Activated CD8-positive, alpha-beta memory T cell treated with anti-CD3 and anti-CD28 coated beads, Interleukin-2, amount 50 U/mL, for 24 hours (primary cell): ENCODE measurements around the gene AMER3.
A peak's percentile ranks its signal among the peaks of the same experiment; 100 is the strongest.
"Not testable (repeated sequence)": the region's sequence is repeated elsewhere in the genome, so short reads cannot be mapped to it uniquely, and the experiment has no call there.

Experiments used
- DNase-seq: peaks from one replicate; pipeline ENCODE4 v3.0.0-alpha.2; 2020; ENCODE audit errors: extremely low read depth

The AMER3 gene, protein sequence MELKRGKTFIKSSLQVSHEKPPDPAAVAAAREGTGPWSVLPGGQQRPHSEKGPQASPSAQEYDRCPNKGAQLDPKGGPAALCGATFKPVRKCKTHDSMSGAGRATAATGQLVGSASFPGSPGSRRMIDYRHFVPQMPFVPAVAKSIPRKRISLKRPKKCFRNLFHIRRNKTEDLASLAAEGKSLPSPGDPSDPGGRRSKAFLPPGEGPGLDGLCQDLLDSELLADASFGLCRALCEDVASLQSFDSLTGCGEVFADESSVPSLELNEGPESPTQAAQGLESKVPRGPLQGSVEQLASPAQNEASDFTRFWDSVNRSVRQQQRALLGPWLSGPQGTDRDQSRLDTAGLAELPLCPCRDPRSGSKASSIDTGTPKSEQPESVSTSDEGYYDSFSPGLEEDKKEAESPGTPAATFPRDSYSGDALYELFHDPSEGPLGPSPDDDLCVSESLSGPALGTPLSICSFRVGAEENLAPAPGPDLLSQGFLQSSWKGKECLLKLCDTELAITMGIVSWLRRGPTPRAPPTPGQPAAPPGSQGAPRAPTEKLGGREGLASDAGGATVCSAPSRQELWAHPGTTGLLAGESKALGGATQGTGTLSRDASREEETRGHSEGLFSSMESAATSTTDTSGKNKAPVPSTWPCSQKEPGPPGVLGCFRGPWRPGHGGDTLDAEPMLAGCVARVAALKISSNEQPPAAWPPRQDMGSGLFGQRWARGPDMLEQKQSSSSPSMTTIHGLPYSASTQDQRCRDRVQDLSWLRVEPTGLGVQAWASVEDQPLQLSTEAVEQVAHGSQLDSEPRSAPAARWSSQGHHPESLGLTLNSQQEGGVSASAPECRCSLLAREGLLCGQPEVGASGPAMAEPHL

DNA sequence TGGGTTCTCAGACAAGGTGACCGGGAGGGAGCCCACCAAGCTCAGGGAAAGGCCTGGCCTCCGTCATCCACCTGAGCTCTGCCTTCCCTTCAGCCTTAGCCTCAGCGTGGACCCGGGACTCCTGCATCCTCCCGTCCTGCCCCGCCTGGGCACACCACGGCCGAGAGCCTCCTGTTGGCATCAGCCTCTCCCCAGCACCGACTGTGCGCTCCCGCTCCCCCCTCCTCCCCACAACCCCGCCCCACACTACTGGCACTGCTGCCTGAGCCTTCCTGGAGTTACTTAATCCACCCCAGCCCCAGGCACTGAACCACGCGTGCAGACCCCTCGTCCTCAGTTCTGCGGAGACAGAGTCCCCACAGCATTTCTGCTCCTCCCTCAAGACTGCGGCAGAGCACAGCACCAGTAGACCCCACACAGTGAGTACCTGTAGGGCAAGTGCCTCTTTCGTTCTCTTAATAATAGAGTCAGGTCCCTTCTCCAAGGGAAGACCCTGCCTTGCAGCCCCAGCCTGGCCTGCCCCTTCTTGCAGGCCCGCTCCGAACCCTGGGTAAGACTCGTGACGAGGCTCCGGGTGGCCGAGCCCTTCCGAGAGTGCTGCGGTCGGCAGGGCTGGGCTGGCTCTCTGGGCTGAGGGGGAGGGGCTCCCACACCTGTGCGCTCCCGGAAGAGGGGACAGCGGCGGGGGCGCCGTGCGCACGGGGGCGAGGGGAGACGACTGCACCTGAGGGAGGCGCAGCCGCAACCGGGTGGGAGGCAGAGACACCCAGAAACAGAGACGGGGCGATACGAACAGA is at the start of gene AMER3:
AMER3 (plus strand) TSS at position 285 of the 797 bp plus-strand sequence. CDS start 6,533 bp downstream, outside the sequence.
- DNase-seq: no peak

GRCh38 chr2:130714795-130715194 is 40.5 kb upstream of the AMER3 start:
- DNase-seq: not testable (repeated sequence)

DNA sequence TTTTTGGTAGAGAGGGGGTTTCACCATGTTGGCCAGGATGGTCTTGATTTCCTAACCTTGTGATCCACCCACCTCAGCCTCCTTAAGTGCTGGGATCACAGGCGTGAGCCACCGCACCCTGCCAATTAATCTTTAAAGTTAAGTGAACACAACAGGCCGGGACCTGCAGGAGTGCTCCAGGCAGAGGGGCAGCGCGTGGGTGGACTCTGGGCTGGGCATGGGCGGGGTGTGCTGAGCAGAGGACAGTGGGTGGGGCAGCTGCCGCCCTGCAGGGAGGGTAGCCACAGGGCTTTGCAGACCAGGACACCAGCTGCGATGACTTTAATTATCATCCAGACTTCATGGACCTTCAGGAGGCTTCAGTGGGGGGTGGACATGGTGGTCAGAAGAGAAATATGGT is 35.3 kb upstream of the AMER3 start:
- no peak for DNase-seq

- no peak for DNase-seq
These were observed 34.8 kb upstream of the AMER3 start for GRCh38 chr2:130720528-130720927.

- no peak for DNase-seq
These were observed 30.9 kb upstream of the AMER3 start for GRCh38 chr2:130724455-130724854.

- no peak for DNase-seq
These were observed 28.6 kb upstream of the AMER3 start for GRCh38 chr2:130726614-130727180.

DNA sequence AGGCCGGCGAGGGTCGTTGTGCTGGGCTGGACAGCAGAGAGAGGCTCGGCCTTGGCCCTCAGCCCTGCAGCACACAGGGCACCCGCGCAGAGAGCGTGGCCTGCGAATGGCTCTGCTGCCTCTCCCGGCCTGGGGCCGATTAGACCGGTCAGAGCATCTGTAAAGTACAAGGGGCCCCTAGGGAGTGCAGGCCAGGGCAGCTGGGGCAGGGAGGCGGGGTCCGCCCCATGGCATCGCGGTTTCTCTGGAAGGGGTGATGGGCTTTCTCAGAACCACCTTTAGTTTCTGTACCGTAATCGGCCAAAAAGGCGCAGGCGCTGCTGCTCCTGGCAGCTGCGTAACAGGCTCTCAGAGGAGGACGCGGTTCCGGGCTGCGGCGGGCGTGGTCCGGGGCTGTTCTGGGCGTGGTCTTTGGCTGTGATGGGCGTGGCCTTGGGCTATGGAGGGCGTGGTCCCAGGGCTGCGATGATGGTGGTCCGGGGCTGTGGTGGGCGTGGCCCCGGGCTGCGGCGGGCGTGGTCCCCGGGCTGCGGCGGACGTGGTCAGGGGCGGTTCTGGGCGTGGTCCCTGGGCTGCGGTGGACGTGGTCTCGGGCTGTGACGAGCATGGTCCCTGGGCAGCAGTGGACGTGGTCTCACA is 27.9 kb upstream of the AMER3 start:
- peak; percentile 75 for DNase-seq

DNA sequence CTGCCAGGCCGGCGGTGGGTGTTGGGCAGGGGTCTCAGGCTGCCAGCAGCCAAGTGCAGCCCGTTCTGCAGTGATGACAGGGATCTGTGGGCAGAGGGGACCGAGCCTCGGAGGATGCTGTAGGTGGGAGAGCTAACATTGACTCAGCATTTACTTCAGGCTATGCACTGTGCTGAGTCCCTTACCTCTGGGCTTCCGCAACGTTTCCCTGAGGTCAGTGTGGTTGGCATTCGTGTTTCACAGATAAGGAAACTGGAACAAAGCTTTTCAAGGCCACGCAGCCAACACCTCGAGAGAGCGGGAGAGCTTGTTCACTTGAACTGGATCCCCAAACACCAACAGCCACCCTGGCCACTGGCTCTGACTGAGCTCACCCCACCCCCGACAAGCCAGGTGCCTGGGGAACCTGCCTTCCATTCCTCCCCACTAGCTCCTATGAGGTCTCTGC is 27.3 kb upstream of the AMER3 start:
- DNase-seq: no peak

DNA sequence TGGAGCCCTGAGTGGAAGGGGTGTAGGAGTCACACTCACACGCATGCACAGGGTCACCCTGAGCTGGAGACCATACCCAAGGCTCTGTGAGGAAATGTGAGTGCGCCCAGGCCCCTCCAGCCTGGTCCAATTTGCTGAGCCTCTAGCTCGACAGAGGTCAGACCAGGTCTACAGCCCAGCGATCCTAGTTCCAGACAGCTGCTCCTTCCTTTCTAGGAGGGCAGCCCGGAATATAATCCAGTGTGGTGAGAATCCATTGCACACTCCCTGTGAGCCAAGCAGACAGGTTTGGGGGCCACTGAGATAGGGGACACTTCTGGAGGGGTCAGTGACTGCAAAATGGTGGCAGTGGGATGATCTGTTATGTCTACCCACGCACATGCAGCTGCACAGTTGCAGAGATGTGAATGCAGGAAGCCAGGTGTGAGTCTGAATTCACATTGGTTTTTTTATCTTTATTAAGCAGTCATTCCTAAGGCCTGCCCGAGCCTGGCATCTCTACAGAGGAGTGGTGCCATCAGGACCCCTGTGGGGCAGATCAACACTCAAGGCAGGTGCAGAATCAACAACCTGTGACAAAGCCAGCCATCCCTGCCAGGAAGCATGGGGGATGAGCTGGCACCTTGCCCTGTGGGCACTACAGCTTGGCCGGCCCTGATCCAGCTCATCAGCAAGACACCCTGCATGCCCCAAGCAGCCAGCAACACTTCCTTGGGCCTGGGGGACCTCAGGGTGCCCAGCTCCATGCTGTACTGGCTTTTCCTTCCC is 26.6 kb upstream of the AMER3 start, which contains the start of gene GPR148:
GPR148 (plus strand) TSS at position 522 of the 768 bp plus-strand sequence; CDS start at position 604, 82 bp downstream.
- no peak for DNase-seq

DNA sequence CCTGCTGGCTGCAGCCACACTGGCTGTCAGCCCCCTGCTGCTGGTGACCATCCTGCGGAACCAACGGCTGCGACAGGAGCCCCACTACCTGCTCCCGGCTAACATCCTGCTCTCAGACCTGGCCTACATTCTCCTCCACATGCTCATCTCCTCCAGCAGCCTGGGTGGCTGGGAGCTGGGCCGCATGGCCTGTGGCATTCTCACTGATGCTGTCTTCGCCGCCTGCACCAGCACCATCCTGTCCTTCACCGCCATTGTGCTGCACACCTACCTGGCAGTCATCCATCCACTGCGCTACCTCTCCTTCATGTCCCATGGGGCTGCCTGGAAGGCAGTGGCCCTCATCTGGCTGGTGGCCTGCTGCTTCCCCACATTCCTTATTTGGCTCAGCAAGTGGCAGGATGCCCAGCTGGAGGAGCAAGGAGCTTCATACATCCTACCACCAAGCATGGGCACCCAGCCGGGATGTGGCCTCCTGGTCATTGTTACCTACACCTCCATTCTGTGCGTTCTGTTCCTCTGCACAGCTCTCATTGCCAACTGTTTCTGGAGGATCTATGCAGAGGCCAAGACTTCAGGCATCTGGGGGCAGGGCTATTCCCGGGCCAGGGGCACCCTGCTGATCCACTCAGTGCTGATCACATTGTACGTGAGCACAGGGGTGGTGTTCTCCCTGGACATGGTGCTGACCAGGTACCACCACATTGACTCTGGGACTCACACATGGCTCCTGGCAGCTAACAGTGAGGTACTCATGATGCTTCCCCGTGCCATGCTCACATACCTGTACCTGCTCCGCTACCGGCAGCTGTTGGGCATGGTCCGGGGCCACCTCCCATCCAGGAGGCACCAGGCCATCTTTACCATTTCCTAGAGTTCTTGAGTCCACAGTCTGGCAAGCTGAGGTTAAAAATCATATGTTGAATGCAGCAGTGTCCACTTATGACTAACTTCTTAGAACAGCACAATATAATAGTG is 25.7 kb upstream of the AMER3 start:
- DNase-seq: no peak

GRCh38 chr2:130732257-130732656 is 23.1 kb upstream of the AMER3 start:
- not testable (repeated sequence) for DNase-seq

DNA sequence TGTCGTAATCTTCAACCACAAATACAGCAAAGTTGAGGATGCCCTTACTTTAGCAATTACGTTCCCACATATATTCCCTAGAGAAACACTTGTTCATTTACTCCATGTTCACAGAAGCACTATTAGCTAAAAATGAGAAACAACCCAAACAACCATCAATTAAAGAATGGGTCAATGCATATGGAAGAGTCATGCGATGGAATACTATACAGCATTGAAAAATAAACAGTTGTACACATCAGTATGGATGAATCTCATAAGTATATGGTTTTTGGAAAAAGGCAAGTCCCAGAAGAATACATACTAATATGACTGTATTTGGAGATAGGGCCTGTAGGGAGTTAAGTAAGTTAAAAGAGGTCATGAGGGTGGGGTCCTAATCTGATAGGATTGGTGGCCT is 20.1 kb upstream of the AMER3 start:
- DNase-seq: no peak

DNA sequence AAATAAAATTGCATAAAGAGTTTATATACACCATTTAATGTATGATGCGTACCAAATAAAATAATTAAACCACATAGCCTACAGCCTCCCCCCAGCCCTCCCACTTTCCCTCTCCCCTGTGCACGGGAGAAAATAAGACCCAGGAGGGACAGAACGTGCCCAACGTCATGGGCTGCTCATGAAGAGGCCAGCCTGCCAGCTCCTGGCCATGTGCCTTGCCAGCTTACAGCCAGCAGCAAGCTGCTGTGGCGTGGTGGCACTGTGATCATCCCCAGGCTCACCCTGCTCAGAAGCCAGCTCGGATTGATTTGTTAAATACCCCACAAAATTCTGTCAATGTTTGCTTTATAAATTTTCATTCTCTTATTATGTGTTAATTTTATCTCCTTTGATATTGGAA is 18.9 kb upstream of the AMER3 start:
- no peak for DNase-seq

GRCh38 chr2:130737592-130737991 is 17.7 kb upstream of the AMER3 start:
- no peak for DNase-seq

- no peak for DNase-seq
These were observed 14.7 kb upstream of the AMER3 start for GRCh38 chr2:130740671-130741070.

GRCh38 chr2:130743278-130743677 is 12.1 kb upstream of the AMER3 start:
- DNase-seq: no peak

DNA sequence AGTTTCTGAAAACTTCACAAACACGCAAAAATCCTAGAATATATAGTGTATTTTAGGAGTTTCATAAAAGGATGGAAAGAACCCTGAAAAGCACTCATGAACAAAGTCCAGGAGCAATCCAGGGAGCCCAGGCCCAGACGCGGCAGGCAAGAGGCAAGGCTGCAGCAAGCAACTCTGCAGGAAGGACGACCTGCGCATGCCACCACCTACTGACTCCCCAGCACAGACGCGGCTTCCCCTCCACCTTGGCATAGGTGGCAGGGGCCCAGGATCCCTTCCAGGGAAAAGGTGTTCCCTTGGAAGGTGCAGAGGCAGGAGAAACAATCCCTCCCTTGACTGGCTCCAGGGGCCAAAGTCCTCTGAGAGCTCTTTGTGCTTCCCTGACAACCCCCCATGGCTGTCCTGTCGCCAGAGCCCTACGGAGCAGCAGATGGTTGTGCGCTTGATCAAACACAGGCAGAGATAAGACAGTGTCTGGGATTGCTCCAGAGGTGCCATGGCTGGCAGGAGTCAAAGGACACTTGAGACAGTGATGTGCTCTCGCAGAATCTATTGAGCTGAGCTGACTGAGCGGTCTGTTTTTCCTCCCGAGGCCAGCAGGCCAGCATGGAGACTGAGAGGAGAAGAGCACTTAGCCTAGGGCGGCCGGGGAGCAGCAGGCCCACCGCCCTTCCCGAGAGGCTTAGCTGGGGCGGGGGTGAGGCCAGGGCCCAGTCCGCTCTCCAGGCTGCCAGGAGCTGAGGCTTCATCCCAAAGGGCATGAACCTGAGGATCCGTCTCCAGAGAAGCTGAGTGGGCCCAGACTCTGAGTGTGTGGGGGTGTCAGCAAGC is 10.8 kb upstream of the AMER3 start:
- DNase-seq: no peak

- no peak for DNase-seq
These were observed 6.3 kb upstream of the AMER3 start for GRCh38 chr2:130749078-130749477.
